WTC11 (cell line): Measurements from ENCODE around the gene POU3F2. TPM values are rescaled to one million over a fixed set of nuclear protein-coding genes. Genes with fewer than 3 reads are reported as not detected.

Experiments
- ATAC-seq: fragments of 200-7000 bp; cut with Tn5 transposase; 2 replicates; pipeline ENCODE4 v1.10.0; 2021; ENCODE audit warnings: mild to moderate bottlenecking, moderate library complexity
- CTCF ChIA-PET: fragments of 300-600 bp; sonication (Branson Sonifier 250); formaldehyde crosslinking; loops from one replicate; lab custom pipeline; 2021; ENCODE audit warnings: antibody characterized with exemption; lab: Charles Lee
- POLR2A ChIA-PET: fragments of 350-600 bp; sonication (Branson Sonifier 250); formaldehyde crosslinking; loops from one replicate; lab custom pipeline; 2021; ENCODE audit warnings: antibody characterized with exemption; lab: Charles Lee
- DNase-seq: peaks from one replicate; pipeline ENCODE4 v3.0.0; 2021; ENCODE audit warnings: low spot score
- H3K27ac Mint-ChIP-seq: 2 replicates; pipeline ENCODE4 v1.8.0; 2021; ENCODE audit warnings: mixed read lengths
- H3K27me3 Mint-ChIP-seq: 2 replicates; pipeline ENCODE4 v1.8.0; 2021; ENCODE audit warnings: low read depth, mild to moderate bottlenecking, moderate library complexity, mixed read lengths
- H3K36me3 Mint-ChIP-seq: 2 replicates; pipeline ENCODE4 v1.8.0; 2021; ENCODE audit warnings: mixed read lengths
- H3K4me1 Mint-ChIP-seq: 2 replicates; pipeline ENCODE4 v1.8.0; 2022; ENCODE audit warnings: mixed read lengths
- H3K4me3 Mint-ChIP-seq: 2 replicates; pipeline ENCODE4 v1.8.0; 2021; ENCODE audit warnings: mild to moderate bottlenecking, moderate library complexity, mixed read lengths
- H3K9me3 Mint-ChIP-seq: 2 replicates; pipeline ENCODE4 v1.8.0; 2021; ENCODE audit warnings: mixed read lengths
- AR ChIP-seq: fragments of 250-450 bp; sonication (Bioruptor Pico); IDR thresholded peaks from 2 replicates; pipeline ENCODE4 v1.9.0; 2021; ENCODE audit warnings: mild to moderate bottlenecking
- ATF6 ChIP-seq: sonication (generic); formaldehyde crosslinking; IDR thresholded peaks from 2 replicates; pipeline ENCODE4 v1.8.1; 2023; ENCODE audit warnings: mild to moderate bottlenecking, missing genetic modification reagents
- CBFB ChIP-seq: sonication (generic); formaldehyde crosslinking; IDR thresholded peaks from 2 replicates; pipeline ENCODE4 v1.8.1; 2022; ENCODE audit warnings: mild to moderate bottlenecking, low read depth, missing genetic modification reagents
- RORB ChIP-seq: fragments of 250-450 bp; sonication (Bioruptor Pico); IDR thresholded peaks from 2 replicates; pipeline ENCODE4 v1.9.0; 2021; ENCODE audit warnings: mild to moderate bottlenecking
- SMAD3 ChIP-seq: sonication (generic); formaldehyde crosslinking; IDR thresholded peaks from 2 replicates; pipeline ENCODE4 v1.8.0; 2022; ENCODE audit warnings: missing genetic modification reagents, mild to moderate bottlenecking, borderline replicate concordance
- SOX15 ChIP-seq: fragments of 250-450 bp; sonication (Bioruptor Pico); IDR thresholded peaks from 2 replicates; pipeline ENCODE4 v1.9.0; 2021; ENCODE audit warnings: mild to moderate bottlenecking
- TEAD1 ChIP-seq: sonication (generic); formaldehyde crosslinking; IDR thresholded peaks from 2 replicates; pipeline ENCODE4 v1.8.0; 2022; ENCODE audit warnings: mild to moderate bottlenecking, missing genetic modification reagents
- ZNF138 ChIP-seq: sonication (generic); formaldehyde crosslinking; conservative IDR thresholded peaks from 2 replicates; pipeline ENCODE4 v1.8.1; 2022; ENCODE audit warnings: mild to moderate bottlenecking, moderate library complexity, missing genetic modification reagents
- ZNF219 ChIP-seq: sonication (generic); formaldehyde crosslinking; IDR thresholded peaks from 2 replicates; pipeline ENCODE4 v1.8.0; 2023; ENCODE audit warnings: missing genetic modification reagents, mild to moderate bottlenecking, borderline replicate concordance
- total RNA-seq: library from RNA; stranded (reverse); gene quantifications from 3 replicates; pipeline ENCODE4 v1.2.3, GENCODE V29; 2021
- TF ChIP-seq, protein P1 (sequence below): fragments of 250-450 bp; sonication (Bioruptor Pico); IDR thresholded peaks from 2 replicates; pipeline ENCODE4 v1.9.0; 2021; ENCODE audit warnings: moderate library complexity, mild to moderate bottlenecking, inconsistent platforms, borderline replicate concordance
- TF ChIP-seq, protein P2 (sequence below): fragments of 250-450 bp; sonication (Bioruptor Pico); IDR thresholded peaks from 2 replicates; pipeline ENCODE4 v1.8.0; 2021; ENCODE audit warnings: mild to moderate bottlenecking
- TF ChIP-seq, protein P3 (sequence below): sonication (generic); formaldehyde crosslinking; conservative IDR thresholded peaks from 2 replicates; pipeline ENCODE4 v1.8.1; 2023; ENCODE audit warnings: mild to moderate bottlenecking, low read depth, missing genetic modification reagents, moderate library complexity

POU3F2 gene
- total RNA-seq, 1 experiment from 2014 or later = 0.07 TPM

GRCh38 chr6:98847779-98848538 lies 13.6 kb downstream of the POU3F2 start (continued):
- no peak for TF ChIP-seq AR (CRISPR knock-in tag)

GRCh38 chr6:98848539-98849242 lies 14.3 kb downstream of the POU3F2 start:
- CTCF ChIA-PET = interaction anchor here (3.2 kb wide), 1 partner anchor 271 kb away, joined by 17 read pairs; no protein-coding TSS in a partner anchor
- no peaks in the 10 kb centered on the region for H3K36me3 Mint-ChIP-seq
- DNase-seq (no peak), ATAC-seq (no peak)
- peaks cover 76% of the 10 kb centered on the region for H3K27me3 Mint-ChIP-seq
- H3K27ac Mint-ChIP-seq = no peak overlapping the region
- no peak for TF ChIP-seq ATF6 (CRISPR knock-in tag)
- peaks cover 29% of the 10 kb centered on the region for H3K4me1 Mint-ChIP-seq
- H3K9me3 Mint-ChIP-seq = no peaks in the 10 kb centered on the region
- H3K4me3 Mint-ChIP-seq = peak overlapping the region; percentile 71
- POLR2A ChIA-PET = no interaction called here

GRCh38 chr6:98864497-98864896 lies 30.1 kb downstream of the POU3F2 start:
- CTCF ChIA-PET = interaction anchor here (2.1 kb wide), 1 partner anchor 255 kb away, joined by 5 read pairs; no protein-coding TSS in a partner anchor
- Mint-ChIP-seq H3K4me1 (peaks cover 6% of the 10 kb centered on the region), H3K4me3 (no peak overlapping the region), H3K27me3 (no peaks in the 10 kb centered on the region), H3K36me3 (peaks cover 5% of the 10 kb centered on the region)
- peak; percentile 71 for ATAC-seq
- no peak for DNase-seq
- TF ChIP-seq ZNF219 (CRISPR knock-in tag) (no peak), SOX15 (CRISPR knock-in tag) (no peak), CBFB (CRISPR knock-in tag) (no peak), ZNF138 (CRISPR knock-in tag) (no peak), TEAD1 (CRISPR knock-in tag) (no peak), SMAD3 (CRISPR knock-in tag) (no peak), RORB (CRISPR knock-in tag) (no peak)
- TF ChIP-seq, protein P1, sequence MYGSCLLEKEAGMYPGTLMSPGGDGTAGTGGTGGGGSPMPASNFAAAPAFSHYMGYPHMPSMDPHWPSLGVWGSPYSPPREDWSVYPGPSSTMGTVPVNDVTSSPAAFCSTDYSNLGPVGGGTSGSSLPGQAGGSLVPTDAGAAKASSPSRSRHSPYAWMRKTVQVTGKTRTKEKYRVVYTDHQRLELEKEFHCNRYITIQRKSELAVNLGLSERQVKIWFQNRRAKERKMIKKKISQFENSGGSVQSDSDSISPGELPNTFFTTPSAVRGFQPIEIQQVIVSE (CRISPR knock-in tag) = no peak
- TF ChIP-seq, protein P2, sequence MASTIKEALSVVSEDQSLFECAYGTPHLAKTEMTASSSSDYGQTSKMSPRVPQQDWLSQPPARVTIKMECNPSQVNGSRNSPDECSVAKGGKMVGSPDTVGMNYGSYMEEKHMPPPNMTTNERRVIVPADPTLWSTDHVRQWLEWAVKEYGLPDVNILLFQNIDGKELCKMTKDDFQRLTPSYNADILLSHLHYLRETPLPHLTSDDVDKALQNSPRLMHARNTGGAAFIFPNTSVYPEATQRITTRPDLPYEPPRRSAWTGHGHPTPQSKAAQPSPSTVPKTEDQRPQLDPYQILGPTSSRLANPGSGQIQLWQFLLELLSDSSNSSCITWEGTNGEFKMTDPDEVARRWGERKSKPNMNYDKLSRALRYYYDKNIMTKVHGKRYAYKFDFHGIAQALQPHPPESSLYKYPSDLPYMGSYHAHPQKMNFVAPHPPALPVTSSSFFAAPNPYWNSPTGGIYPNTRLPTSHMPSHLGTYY = no peak
- TF ChIP-seq, protein P3, sequence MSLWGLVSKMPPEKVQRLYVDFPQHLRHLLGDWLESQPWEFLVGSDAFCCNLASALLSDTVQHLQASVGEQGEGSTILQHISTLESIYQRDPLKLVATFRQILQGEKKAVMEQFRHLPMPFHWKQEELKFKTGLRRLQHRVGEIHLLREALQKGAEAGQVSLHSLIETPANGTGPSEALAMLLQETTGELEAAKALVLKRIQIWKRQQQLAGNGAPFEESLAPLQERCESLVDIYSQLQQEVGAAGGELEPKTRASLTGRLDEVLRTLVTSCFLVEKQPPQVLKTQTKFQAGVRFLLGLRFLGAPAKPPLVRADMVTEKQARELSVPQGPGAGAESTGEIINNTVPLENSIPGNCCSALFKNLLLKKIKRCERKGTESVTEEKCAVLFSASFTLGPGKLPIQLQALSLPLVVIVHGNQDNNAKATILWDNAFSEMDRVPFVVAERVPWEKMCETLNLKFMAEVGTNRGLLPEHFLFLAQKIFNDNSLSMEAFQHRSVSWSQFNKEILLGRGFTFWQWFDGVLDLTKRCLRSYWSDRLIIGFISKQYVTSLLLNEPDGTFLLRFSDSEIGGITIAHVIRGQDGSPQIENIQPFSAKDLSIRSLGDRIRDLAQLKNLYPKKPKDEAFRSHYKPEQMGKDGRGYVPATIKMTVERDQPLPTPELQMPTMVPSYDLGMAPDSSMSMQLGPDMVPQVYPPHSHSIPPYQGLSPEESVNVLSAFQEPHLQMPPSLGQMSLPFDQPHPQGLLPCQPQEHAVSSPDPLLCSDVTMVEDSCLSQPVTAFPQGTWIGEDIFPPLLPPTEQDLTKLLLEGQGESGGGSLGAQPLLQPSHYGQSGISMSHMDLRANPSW (CRISPR knock-in tag) = no peak
- TF ChIP-seq, all 79 proteins: peak for 0
- Mint-ChIP-seq H3K27ac (no peak overlapping the region), H3K9me3 (0 out of 2 replicates have a peak, but pooled peaks cover 4% of the 10 kb centered on the region)
- POLR2A ChIA-PET = no interaction called here
